HCT116 (cell line): ENCODE measurements around the gene GRIN2A.

ENCODE experiments used
- CEBPB ChIP-seq: IDR thresholded peaks from 2 replicates; pipeline ENCODE4 v1.6.1; 2012; ENCODE audit warnings: low read depth
- EZH2 ChIP-seq: fragments of 200-600 bp; sonication (generic); IDR thresholded peaks from 2 replicates; pipeline ENCODE4 v1.6.1; 2017; ENCODE audit warnings: antibody characterized with exemption, mixed run types
- EZH2phosphoT487 ChIP-seq: fragments of 200-600 bp; IDR thresholded peaks from 2 replicates; pipeline ENCODE4 v1.6.1; 2018; ENCODE audit warnings: antibody characterized with exemption, borderline replicate concordance
- POLR2A ChIP-seq: IDR thresholded peaks from 2 replicates; pipeline ENCODE4 v1.7.0; 2011; ENCODE audit warnings: borderline replicate concordance; ENCODE audit not compliant: insufficient read depth, insufficient read length; ENCODE audit errors: extremely low read depth
- POLR2AphosphoS5 ChIP-seq: IDR thresholded peaks from 2 replicates; pipeline ENCODE4 v1.6.1; 2011; ENCODE audit warnings: mild to moderate bottlenecking, low read depth, low read length, moderate library complexity
- RAD21 ChIP-seq: IDR thresholded peaks from 2 replicates; pipeline ENCODE4 v1.6.1; 2012; ENCODE audit warnings: low read depth, mild to moderate bottlenecking
- SRF ChIP-seq: IDR thresholded peaks from 2 replicates; pipeline ENCODE4 v1.6.1; 2012; ENCODE audit warnings: low read depth
- TCF7L2 ChIP-seq: IDR thresholded peaks from 2 replicates; pipeline ENCODE4 v1.7.0; 2011; ENCODE audit warnings: borderline replicate concordance, inconsistent platforms; ENCODE audit not compliant: insufficient read depth, insufficient read length; ENCODE audit errors: extremely low read depth
- ZFX ChIP-seq: fragments of 450-650 bp; IDR thresholded peaks from 2 replicates; pipeline ENCODE4 v1.6.1; 2017
- TF ChIP-seq, protein P1 (sequence below), 3 experiments: fragments of 200-600 bp in 1 of 3; sonication (generic) in 1 of 3; IDR thresholded peaks in 2 of 3; conservative IDR thresholded peaks in 1 of 3; 2 replicates each; pipeline ENCODE4 v1.5.1; 2012 to 2017; ENCODE audit warnings: low read depth in 2 of 3, low read length in 2 of 3, antibody characterized with exemption in 1 of 3, borderline replicate concordance in 1 of 3, control low read depth in 1 of 3, mild to moderate bottlenecking in 1 of 3, mixed read lengths in 1 of 3, mixed run types in 1 of 3, moderate library complexity in 1 of 3; ENCODE audit not compliant: insufficient read depth in 1 of 3
- TF ChIP-seq, protein P2 (sequence below): IDR thresholded peaks from 2 replicates; pipeline ENCODE4 v1.6.1; 2012; ENCODE audit warnings: low read depth
- TF ChIP-seq, protein P3 (sequence below): IDR thresholded peaks from 2 replicates; pipeline ENCODE4 v1.6.1; 2012
- TF ChIP-seq, protein P4 (sequence below): IDR thresholded peaks from 2 replicates; pipeline ENCODE4 v1.6.1; 2012
- TF ChIP-seq, protein P5 (sequence below): IDR thresholded peaks from 2 replicates; pipeline ENCODE4 v1.6.1; 2011; ENCODE audit warnings: mild to moderate bottlenecking, low read length, moderate library complexity; ENCODE audit not compliant: insufficient replicate concordance; ENCODE audit errors: extremely low read depth

DNA sequence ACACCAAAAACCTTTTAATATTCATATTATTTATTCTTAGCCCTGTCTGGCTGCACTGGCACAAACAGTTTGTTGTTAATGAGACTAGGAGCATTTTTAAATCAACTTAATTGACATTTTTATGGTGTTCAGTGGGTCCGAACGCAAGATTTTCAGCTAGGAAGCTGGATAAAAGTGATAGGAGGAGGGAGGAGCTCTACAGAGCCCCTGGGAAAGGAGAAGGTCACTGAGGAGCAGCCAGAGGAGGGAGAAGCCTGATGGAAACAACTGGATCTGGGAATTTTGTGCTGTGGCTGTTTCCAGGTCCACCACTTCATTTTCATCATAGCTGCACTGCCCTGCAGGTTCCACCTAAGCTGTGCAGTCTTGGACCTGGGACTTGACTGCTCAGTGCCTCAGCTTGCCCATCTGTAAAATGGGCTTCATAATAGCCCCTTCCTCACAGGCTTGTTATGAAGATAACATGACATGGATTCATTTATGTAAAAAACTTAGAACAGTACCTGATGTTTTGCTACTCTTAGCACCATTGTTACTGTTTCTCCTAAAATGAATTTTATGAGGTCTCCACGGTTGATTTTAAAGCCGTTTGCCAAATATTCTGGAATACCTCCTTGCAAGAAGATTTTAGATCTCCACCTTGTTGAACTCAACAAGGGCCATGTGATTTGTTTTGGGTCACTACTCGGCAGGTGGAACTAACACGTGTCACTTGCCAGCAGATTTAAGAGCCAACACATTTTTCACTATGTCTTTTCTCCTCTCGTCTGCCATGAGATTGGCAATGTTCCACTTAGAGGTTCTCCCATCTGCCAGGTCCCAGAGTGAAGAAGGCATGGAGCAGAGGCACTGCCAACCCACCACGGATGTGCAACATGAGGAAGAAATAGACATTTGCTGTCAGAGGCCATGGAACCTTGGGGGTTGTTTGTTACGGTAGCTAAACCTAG is 18.7 kb upstream of the GRIN2A start:
- TF ChIP-seq CEBPB (no peak), POLR2AphosphoS5 (no peak), SRF (no peak), EZH2 (no peak), POLR2A (no peak), RAD21 (no peak), EZH2phosphoT487 (no peak), ZFX (no peak), TCF7L2 (no peak)
- TF ChIP-seq, protein P1, sequence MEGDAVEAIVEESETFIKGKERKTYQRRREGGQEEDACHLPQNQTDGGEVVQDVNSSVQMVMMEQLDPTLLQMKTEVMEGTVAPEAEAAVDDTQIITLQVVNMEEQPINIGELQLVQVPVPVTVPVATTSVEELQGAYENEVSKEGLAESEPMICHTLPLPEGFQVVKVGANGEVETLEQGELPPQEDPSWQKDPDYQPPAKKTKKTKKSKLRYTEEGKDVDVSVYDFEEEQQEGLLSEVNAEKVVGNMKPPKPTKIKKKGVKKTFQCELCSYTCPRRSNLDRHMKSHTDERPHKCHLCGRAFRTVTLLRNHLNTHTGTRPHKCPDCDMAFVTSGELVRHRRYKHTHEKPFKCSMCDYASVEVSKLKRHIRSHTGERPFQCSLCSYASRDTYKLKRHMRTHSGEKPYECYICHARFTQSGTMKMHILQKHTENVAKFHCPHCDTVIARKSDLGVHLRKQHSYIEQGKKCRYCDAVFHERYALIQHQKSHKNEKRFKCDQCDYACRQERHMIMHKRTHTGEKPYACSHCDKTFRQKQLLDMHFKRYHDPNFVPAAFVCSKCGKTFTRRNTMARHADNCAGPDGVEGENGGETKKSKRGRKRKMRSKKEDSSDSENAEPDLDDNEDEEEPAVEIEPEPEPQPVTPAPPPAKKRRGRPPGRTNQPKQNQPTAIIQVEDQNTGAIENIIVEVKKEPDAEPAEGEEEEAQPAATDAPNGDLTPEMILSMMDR (IDR thresholded peaks at IDR 0.05 in 2 of 3, conservative IDR thresholded peaks at IDR 0.05 in 1 of 3; ENCODE audit: borderline replicate concordance in 1 of 3, insufficient read depth in 1 of 3, low read depth in 2 of 3, low read length in 2 of 3), result no peak
- TF ChIP-seq, protein P2, sequence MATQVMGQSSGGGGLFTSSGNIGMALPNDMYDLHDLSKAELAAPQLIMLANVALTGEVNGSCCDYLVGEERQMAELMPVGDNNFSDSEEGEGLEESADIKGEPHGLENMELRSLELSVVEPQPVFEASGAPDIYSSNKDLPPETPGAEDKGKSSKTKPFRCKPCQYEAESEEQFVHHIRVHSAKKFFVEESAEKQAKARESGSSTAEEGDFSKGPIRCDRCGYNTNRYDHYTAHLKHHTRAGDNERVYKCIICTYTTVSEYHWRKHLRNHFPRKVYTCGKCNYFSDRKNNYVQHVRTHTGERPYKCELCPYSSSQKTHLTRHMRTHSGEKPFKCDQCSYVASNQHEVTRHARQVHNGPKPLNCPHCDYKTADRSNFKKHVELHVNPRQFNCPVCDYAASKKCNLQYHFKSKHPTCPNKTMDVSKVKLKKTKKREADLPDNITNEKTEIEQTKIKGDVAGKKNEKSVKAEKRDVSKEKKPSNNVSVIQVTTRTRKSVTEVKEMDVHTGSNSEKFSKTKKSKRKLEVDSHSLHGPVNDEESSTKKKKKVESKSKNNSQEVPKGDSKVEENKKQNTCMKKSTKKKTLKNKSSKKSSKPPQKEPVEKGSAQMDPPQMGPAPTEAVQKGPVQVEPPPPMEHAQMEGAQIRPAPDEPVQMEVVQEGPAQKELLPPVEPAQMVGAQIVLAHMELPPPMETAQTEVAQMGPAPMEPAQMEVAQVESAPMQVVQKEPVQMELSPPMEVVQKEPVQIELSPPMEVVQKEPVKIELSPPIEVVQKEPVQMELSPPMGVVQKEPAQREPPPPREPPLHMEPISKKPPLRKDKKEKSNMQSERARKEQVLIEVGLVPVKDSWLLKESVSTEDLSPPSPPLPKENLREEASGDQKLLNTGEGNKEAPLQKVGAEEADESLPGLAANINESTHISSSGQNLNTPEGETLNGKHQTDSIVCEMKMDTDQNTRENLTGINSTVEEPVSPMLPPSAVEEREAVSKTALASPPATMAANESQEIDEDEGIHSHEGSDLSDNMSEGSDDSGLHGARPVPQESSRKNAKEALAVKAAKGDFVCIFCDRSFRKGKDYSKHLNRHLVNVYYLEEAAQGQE, result no peak
- TF ChIP-seq, protein P3, sequence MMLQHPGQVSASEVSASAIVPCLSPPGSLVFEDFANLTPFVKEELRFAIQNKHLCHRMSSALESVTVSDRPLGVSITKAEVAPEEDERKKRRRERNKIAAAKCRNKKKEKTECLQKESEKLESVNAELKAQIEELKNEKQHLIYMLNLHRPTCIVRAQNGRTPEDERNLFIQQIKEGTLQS, result no peak
- TF ChIP-seq, protein P4, sequence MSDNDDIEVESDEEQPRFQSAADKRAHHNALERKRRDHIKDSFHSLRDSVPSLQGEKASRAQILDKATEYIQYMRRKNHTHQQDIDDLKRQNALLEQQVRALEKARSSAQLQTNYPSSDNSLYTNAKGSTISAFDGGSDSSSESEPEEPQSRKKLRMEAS, result no peak
- TF ChIP-seq, protein P5, sequence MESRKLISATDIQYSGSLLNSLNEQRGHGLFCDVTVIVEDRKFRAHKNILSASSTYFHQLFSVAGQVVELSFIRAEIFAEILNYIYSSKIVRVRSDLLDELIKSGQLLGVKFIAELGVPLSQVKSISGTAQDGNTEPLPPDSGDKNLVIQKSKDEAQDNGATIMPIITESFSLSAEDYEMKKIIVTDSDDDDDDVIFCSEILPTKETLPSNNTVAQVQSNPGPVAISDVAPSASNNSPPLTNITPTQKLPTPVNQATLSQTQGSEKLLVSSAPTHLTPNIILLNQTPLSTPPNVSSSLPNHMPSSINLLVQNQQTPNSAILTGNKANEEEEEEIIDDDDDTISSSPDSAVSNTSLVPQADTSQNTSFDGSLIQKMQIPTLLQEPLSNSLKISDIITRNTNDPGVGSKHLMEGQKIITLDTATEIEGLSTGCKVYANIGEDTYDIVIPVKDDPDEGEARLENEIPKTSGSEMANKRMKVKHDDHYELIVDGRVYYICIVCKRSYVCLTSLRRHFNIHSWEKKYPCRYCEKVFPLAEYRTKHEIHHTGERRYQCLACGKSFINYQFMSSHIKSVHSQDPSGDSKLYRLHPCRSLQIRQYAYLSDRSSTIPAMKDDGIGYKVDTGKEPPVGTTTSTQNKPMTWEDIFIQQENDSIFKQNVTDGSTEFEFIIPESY, result no peak
